NCI-H524 (cell line): ENCODE results near the gene ARPP21.
A peak's percentile ranks its signal among the peaks of the same experiment; 100 is the strongest.

Source experiments
- DNase-seq, 2 experiments: peaks; one replicate each; lab custom pipeline; 2025; lab: John Stamatoyannopoulos, UW

ARPP21 gene

GRCh38 chr3:35737527-35737926 is 98.2 kb downstream of the ARPP21 start:
- DNase-seq, result no peak

DNA sequence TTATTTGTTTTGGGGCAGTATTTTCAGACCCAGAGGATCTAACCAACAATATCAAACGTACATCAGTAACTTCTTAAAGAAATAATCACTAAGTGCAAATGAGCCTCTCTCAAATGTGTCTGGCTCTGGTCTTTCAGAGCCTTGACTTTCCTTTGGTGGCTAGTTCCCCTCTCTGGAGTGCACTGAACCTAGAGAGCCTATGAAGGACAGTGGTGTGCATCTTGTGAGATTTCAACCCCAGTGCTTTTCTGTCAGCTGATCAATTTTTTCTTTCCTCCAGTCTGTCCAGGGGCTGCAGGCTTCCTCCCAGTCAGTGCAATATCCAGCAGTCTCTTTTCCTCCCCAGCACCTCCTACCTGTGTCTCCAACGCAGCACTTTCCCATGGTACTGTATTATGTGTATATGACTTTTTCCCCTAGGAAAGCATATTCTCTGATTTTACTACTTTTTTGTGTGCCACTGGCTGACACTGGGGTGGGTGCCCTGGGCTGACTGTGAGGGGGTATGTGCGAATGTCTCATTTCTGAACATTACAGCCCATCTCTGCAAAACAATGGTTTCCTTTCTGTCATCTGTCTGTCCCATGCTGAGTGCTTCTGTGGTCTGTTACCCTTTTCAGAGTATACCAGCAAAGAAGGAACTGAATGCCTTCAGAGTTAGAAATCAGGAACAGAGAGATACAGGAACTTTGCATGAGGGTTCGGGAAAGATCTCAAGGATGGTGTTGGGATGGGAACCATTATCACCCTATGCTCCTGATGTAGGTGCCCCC is 98.8 kb downstream of the ARPP21 start:
- no peak for DNase-seq

DNA sequence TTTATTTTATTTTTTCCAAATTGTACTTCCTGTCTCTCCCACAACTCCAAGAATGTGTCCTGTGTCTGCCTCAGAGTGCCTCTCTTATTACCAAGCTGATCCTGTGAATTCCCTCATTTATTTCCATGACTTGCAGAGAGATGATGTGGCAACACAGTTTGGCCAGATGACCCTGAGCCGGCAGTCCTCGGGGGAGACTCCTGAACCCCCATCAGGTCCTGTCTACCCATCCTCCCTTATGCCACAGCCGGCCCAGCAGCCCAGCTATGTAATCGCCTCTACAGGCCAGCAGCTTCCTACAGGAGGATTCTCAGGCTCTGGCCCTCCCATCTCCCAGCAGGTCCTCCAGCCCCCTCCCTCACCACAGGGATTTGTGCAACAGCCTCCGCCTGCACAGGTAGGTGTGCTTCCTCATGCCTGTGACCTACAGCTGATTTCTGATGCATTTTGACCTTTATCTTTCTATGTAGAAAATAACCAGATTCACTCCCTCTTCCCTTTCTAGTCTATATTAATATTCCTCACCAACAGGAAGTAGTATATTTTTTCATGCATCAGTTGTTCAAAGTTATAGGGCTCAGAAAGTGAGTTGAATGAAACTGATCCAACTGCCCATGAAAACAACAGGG is 100.0 kb downstream of the ARPP21 start:
- no peak for DNase-seq

GRCh38 chr3:35739964-35740527 is 100.7 kb downstream of the ARPP21 start:
- DNase-seq, result peak in 1 of 2 experiments; percentile 28

DNA sequence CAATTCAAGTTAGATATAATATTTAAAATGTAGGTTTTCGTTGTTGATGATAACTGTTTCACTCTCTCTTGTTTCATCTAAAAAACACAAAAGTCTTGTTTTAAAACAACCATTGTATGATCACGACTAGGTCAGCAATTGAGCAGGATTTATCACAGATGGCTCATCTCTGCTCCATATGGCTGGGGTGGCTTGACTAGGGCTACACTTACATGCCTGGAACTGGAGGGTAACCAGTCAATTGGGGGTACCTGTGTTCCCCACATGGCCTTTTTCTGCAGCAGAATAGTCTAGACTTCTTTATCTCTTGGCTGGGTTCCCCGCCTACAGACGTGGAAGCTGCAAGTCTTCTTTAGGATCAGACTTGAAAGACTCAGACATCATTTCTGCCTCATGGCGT is 103.9 kb downstream of the ARPP21 start:
- DNase-seq, result peak in 1 of 2 experiments; percentile 25

GRCh38 chr3:35744419-35744818 is 105.1 kb downstream of the ARPP21 start:
- no peak for DNase-seq

- no peak for DNase-seq
Observed at GRCh38 chr3:35745351-35745750, 106.0 kb downstream of the ARPP21 start.

GRCh38 chr3:35745802-35746484 is 106.6 kb downstream of the ARPP21 start:
- no peak for DNase-seq

GRCh38 chr3:35746492-35746891 is 107.2 kb downstream of the ARPP21 start:
- no peak for DNase-seq

- DNase-seq, result no peak
Observed at GRCh38 chr3:35748144-35748543, 108.8 kb downstream of the ARPP21 start.

GRCh38 chr3:35751207-35751606 is 111.9 kb downstream of the ARPP21 start:
- DNase-seq, result no peak

DNA sequence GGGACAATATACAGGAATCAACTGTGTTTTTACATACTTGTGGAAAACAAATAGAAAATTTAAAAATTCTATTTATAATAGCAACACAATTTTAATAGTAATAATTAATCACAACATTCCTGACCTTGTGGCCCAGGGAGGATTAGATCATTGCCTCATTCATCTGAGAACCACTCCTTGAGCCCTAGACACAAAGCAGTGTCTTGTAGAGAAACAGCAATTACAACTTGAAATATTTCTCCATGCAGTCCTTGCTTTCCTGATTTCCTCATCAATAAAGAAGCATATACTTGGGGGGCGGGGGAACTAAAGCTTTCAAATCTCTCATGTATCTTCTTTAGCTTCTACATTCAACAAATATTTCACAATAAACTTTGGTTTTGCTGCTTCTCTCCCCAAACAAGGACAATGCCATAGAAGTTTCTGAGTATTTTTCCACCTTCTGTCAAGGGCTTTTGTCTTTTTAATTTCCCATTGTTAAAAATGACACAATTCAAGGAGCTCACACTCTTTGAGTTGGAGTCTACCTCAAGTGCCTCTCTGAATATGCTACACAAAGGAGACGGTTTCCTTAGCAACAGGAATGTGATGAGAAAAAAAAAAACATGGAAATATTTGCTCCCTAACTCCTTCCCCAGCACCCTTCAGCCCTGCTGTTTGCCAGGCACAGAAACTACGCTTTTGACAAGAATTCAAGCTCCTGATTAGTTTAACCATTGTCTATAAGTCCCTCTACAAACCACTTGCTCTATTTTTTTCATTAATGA is 118.8 kb downstream of the ARPP21 start:
- peak in 1 of 2 experiments; percentile 33 for DNase-seq

GRCh38 chr3:35760146-35760545 is 120.8 kb downstream of the ARPP21 start:
- peak; percentile 53 to 83 for DNase-seq

GRCh38 chr3:35761311-35761710 is 122.0 kb downstream of the ARPP21 start:
- DNase-seq, result no peak

DNA sequence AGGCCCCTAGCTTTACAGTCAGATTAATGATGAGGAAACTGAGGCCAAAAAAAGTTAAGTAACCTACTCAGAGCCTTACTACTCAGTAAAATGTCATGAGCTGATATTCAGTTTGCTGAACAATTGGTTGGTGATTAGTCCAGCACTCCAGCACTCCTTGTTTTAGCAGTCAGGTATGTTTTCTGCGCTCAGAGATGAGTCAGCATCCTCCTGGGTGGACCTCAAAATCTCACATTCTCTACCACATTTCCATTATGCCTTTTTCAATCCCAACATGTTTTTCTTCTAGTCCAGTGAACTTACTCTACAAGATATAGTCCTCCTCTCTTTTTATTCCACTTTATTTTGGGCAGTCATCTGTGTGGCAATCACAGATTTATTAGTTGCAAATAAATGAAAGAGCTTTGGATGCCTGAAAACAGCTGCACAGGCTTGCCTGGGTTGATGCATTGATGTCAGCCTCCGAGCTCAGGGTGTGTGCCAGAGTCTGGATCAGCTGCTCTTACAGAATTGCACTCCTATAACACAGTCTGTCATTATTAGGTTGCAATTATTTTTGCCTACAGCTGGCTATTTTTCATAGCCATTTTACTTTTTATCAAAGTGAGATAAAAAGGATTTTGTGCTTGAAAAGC is 133.2 kb downstream of the ARPP21 start:
- no peak for DNase-seq

DNA sequence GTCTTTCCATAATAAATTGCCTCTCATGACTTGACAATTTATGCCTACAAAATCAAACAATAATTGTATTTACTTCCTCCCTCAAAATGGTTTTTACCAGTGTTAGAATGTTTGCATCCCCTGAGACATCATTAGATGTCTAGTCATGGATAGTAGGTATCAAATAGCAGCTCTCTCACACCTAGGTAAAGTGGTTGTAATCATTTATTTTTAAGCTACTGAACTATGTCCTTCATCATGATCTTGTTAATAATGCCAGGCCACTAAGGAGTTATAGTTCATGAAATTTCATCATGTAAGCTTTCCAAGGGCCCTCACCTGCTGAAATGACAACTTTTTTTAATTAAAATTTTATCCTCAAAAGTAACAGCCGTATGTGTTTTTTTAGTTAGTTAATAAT is 134.1 kb downstream of the ARPP21 start:
- no peak for DNase-seq

- no peak for DNase-seq
Observed at GRCh38 chr3:35776346-35776745, 137.0 kb downstream of the ARPP21 start.

- DNase-seq, result no peak
Observed at GRCh38 chr3:35777065-35777464, 137.7 kb downstream of the ARPP21 start.

- DNase-seq, result no peak
Observed at GRCh38 chr3:35777563-35778554, 138.5 kb downstream of the ARPP21 start.

GRCh38 chr3:35779611-35780010 is 140.3 kb downstream of the ARPP21 start:
- DNase-seq, result no peak
